HepG2 (cell line): ENCODE results near the gene LSM12. TPM values are rescaled to one million over a fixed set of nuclear protein-coding genes. Genes with fewer than 3 reads are reported as not detected.

Source experiments
- ATAC-seq: fragments of 200-7000 bp; cut with Tn5 transposase; 3 replicates; pipeline ENCODE4 v1.9.1; 2020; ENCODE audit warnings: mild to moderate bottlenecking, moderate library complexity
- BruUV-seq: library from RNA; stranded (reverse); fragments of 400-500 nt; replicated peaks from 2 replicates; lab custom pipeline; 2021; lab: Mats Ljungman, UMichigan
- CTCF ChIA-PET: fragments of 300-600 bp; formaldehyde crosslinking; extraction: SDS; loops from one replicate; lab custom pipeline; 2021; ENCODE audit warnings: low total read pairs, inconsistent platforms, low intra/inter-chr PET ratio; lab: Yijun Ruan, JAX
- POLR2A ChIA-PET: fragments of 350-600 bp; sonication (Branson Sonifier 250); formaldehyde crosslinking; loops from one replicate; lab custom pipeline; 2020; ENCODE audit warnings: antibody characterized with exemption, inconsistent platforms; lab: Yijun Ruan, JAX
- DNase-seq: peaks from one replicate; pipeline ENCODE4 v3.0.0-alpha.2; 2015; ENCODE audit warnings: low spot score
- FAIRE-seq: peaks from 3 replicates; lab custom pipeline; 2011; peaks lifted over from hg19 to GRCh38; lab: Jason Lieb, UNC
- H2AFZ ChIP-seq: one replicate; pipeline ENCODE4 v1.6.1; 2011; ENCODE audit warnings: low read length, inconsistent platforms
- H3K27ac ChIP-seq: fragments of 300-600 bp; 3 replicates; pipeline ENCODE4 v1.8.0; 2011; ENCODE audit warnings: mixed run types, mild to moderate bottlenecking, mixed read lengths, low read length, inconsistent platforms; ENCODE audit not compliant: insufficient read depth; ENCODE audit errors: extremely low read length
- H3K27me3 ChIP-seq, 2 experiments: fragments of 200-600 bp in 1 of 2; 2 replicates in 1 of 2; 3 replicates in 1 of 2; pipeline versions ENCODE4 v1.6.0 to v1.8.0; 2011; ENCODE audit warnings: low read length in 2 of 2, mild to moderate bottlenecking in 2 of 2, moderate library complexity in 2 of 2, inconsistent platforms in 1 of 2; ENCODE audit not compliant: insufficient read depth in 2 of 2, control insufficient read depth in 1 of 2
- H3K36me3 ChIP-seq, 2 experiments: fragments of 200-600 bp in 1 of 2; replicated peaks in 1 of 2; 2 replicates in 1 of 2; 3 replicates in 1 of 2; pipeline versions ENCODE4 v1.5.1 to v1.8.0; 2011; ENCODE audit warnings: low read length in 2 of 2, inconsistent platforms in 1 of 2; ENCODE audit not compliant: insufficient read depth in 2 of 2, control insufficient read depth in 1 of 2
- H3K4me1 ChIP-seq: 2 replicates; pipeline ENCODE4 v1.5.1; 2012; ENCODE audit warnings: low read length, inconsistent platforms; ENCODE audit not compliant: insufficient read depth
- H3K4me2 ChIP-seq: 2 replicates; pipeline ENCODE4 v1.6.0; 2011; ENCODE audit warnings: low read depth, low read length, inconsistent platforms
- H3K4me3 ChIP-seq, 3 experiments: fragments of 200-600 bp in 1 of 3; sonication (generic), shearing (Covaris generic) in 1 of 3; replicated peaks in 1 of 3; 2 replicates each; pipeline ENCODE4 v1.5.1; 2011 to 2016; ENCODE audit warnings: low read length in 3 of 3, inconsistent platforms in 2 of 3, low read depth in 2 of 3, mild to moderate bottlenecking in 2 of 3, control low read depth in 1 of 3, mixed read lengths in 1 of 3; ENCODE audit not compliant: insufficient read depth in 1 of 3
- H3K79me2 ChIP-seq: one replicate; pipeline ENCODE4 v1.6.1; 2011; ENCODE audit warnings: low read length, inconsistent platforms; ENCODE audit not compliant: insufficient read depth
- H3K9ac ChIP-seq: 2 replicates; pipeline ENCODE4 v1.6.0; 2011; ENCODE audit warnings: mild to moderate bottlenecking, low read depth, low read length, inconsistent platforms; ENCODE audit not compliant: insufficient read depth
- H3K9me3 ChIP-seq: 2 replicates; pipeline ENCODE4 v1.5.1; 2012; ENCODE audit warnings: mild to moderate bottlenecking, low read length
- H4K20me1 ChIP-seq: 2 replicates; pipeline ENCODE4 v1.6.0; 2011; ENCODE audit warnings: inconsistent platforms, mild to moderate bottlenecking, low read length, moderate library complexity; ENCODE audit not compliant: insufficient read depth
- ETS1 ChIP-seq: sonication (generic); formaldehyde crosslinking; IDR thresholded peaks from 2 replicates; pipeline ENCODE4 v1.4.0; 2020; ENCODE audit warnings: missing genetic modification reagents
- FOSL2 ChIP-seq: sonication (generic); formaldehyde crosslinking; IDR thresholded peaks from 2 replicates; pipeline ENCODE4 v1.4.0; 2020; ENCODE audit warnings: missing genetic modification reagents
- MED13 ChIP-seq: sonication (generic); formaldehyde crosslinking; IDR thresholded peaks from 2 replicates; pipeline ENCODE4 v1.5.0; 2020; ENCODE audit warnings: missing genetic modification reagents
- MXD4 ChIP-seq: IDR thresholded peaks from 2 replicates; pipeline ENCODE4 v1.6.1; 2016; ENCODE audit warnings: mild to moderate bottlenecking, missing biosample characterization, missing genetic modification reagents
- RBM39 ChIP-seq: fragments of 200-400 bp; formaldehyde crosslinking; IDR thresholded peaks from one replicate; pipeline ENCODE4 v1.6.1; 2018; ENCODE audit warnings: antibody characterized with exemption, mild to moderate bottlenecking, low read depth, low read length; ENCODE audit not compliant: poor library complexity, severe bottlenecking
- SALL2 ChIP-seq: sonication (generic); formaldehyde crosslinking; IDR thresholded peaks from 2 replicates; pipeline ENCODE4 v1.8.1; 2023; ENCODE audit warnings: mild to moderate bottlenecking, missing genetic modification reagents, inconsistent platforms
- ZFP36 ChIP-seq: fragments of 150-350 bp; IDR thresholded peaks from 2 replicates; pipeline ENCODE4 v1.6.1; 2018; ENCODE audit warnings: borderline replicate concordance, low read length, low read depth; ENCODE audit not compliant: partially characterized antibody
- ZNF180 ChIP-seq: sonication (generic); formaldehyde crosslinking; IDR thresholded peaks from 2 replicates; pipeline ENCODE4 v1.4.0; 2020; ENCODE audit warnings: low read depth, missing genetic modification reagents, borderline replicate concordance
- ZNF281 ChIP-seq: sonication (generic); formaldehyde crosslinking; IDR thresholded peaks from 2 replicates; pipeline ENCODE4 v1.4.0; 2020; ENCODE audit warnings: missing genetic modification reagents, borderline replicate concordance
- ZNF451 ChIP-seq: sonication (generic); formaldehyde crosslinking; IDR thresholded peaks from 2 replicates; pipeline ENCODE4 v1.5.0; 2020; ENCODE audit warnings: mild to moderate bottlenecking, missing genetic modification reagents
- ZNF552 ChIP-seq: sonication (generic); formaldehyde crosslinking; IDR thresholded peaks from 2 replicates; pipeline ENCODE4 v1.9.0; 2022; ENCODE audit warnings: missing genetic modification reagents, mild to moderate bottlenecking, borderline replicate concordance
- ZNF616 ChIP-seq: sonication (generic); formaldehyde crosslinking; IDR thresholded peaks from 2 replicates; pipeline ENCODE4 v1.5.0; 2020; ENCODE audit warnings: low read depth, mild to moderate bottlenecking, missing genetic modification reagents
- ZNF772 ChIP-seq: sonication (generic); formaldehyde crosslinking; IDR thresholded peaks from 2 replicates; pipeline ENCODE4 v1.5.0; 2020; ENCODE audit warnings: mild to moderate bottlenecking, missing genetic modification reagents
- ZNF83 ChIP-seq: sonication (generic); formaldehyde crosslinking; IDR thresholded peaks from 2 replicates; pipeline ENCODE4 v1.4.0; 2020; ENCODE audit warnings: missing genetic modification reagents, mild to moderate bottlenecking, borderline replicate concordance
- WGBS: methylation state at CpG from one replicate; pipeline ENCODE4 v1.1.6; 2017; ENCODE audit warnings: low lambda C conversion rate; 5-methylcytosine and 5-hydroxymethylcytosine counted together
- in situ Hi-C: cut with HindIII; loops from 2 replicates; pipeline ENCODE4 v1.10.0; 2017; ENCODE audit warnings: low pct_unique_long_range_greater_than_20kb; ENCODE audit not compliant: extremely low pct_ligation_motif_present
- intact Hi-C: fragments of 100-400 bp; cut with micrococcal nuclease; formaldehyde crosslinking; loops from one replicate; pipeline ENCODE4 v1.10.0; 2022; ENCODE audit not compliant: unreplicated experiment
- polyA plus RNA-seq, 8 experiments: library from polyadenylated mRNA; depleted of rRNA in 3 of 8; stranded (reverse) in 7 of 8; unstranded in 1 of 8; fragments of >200 nt; fragmentation: Illumina TruSeq in 4 of 8; extraction: Trizol in 4 of 8; gene quantifications; 2 replicates each; pipeline versions ENCODE4 v1.2.1 to v1.2.3, GENCODE V29; 2011 to 2016; ENCODE audit warnings: low read depth in 4 of 8, missing spikeins in 1 of 8, mixed read lengths in 1 of 8; ENCODE audit not compliant: insufficient read depth in 1 of 8
- total RNA-seq, 5 experiments: library from RNA; depleted of rRNA; stranded (reverse); fragments of >200 nt; fragmentation: Illumina TruSeq; extraction: Trizol; gene quantifications; 2 replicates each; pipeline ENCODE4 v1.2.3, GENCODE V29; 2016; ENCODE audit warnings: low read depth in 1 of 5
- TF ChIP-seq, protein P1 (sequence below): sonication (generic); formaldehyde crosslinking; IDR thresholded peaks from 2 replicates; pipeline ENCODE4 v1.4.0; 2020; ENCODE audit warnings: missing genetic modification reagents, mild to moderate bottlenecking, borderline replicate concordance

LSM12 gene
- total and polyA plus RNA-seq, 2 of the 13 experiments (the other 11 are each of a cell fraction or from before 2014, with no cell fraction given), result 52.8 to 55.7 TPM

GRCh38 chr17:43994272-43995149, 72.0 kb downstream of the LSM12 start:
- H3K79me2 ChIP-seq, result no peaks in the 10 kb centered on the region
- CTCF ChIA-PET, result interaction anchor here (1.2 to 4.6 kb wide), 2 partner anchors 51 to 85 kb away, joined by 4 to 128 read pairs; partner anchors contain the start of gene PPY
- 11% methylated on average over 36 of the region's 52 CpGs for WGBS
- ATAC-seq, result peak; percentile 90
- no peak overlapping the region for H3K27ac ChIP-seq
- H3K4me3 ChIP-seq, result peak overlapping the region in 2 of 3 experiments; percentile 13 to 60; a peak in 4 of 6 replicates
- no TSS peak for BruUV-seq
- peaks cover 5 to 43% of the 10 kb centered on the region in 2 experiments; a peak in 4 of 5 replicates for H3K27me3 ChIP-seq
- POLR2A ChIA-PET, result interaction anchor here (1.5 kb wide), 1 partner anchor 51 kb away, joined by 3 read pairs; no protein-coding TSS in a partner anchor
- DNase-seq, result peak; percentile 54
- no peaks in the 10 kb centered on the region for H4K20me1 ChIP-seq
- H3K36me3 ChIP-seq, result no peaks in the 10 kb centered on the region
- in situ Hi-C loops, result loop anchor here (5.0 kb wide), 1 partner anchor 52 kb away; the partner anchor contains the start of gene PPY
- H3K4me1 ChIP-seq, result peaks cover 26% of the 10 kb centered on the region
- no peaks in the 10 kb centered on the region for H3K9me3 ChIP-seq
- FAIRE-seq, result peak; percentile 15
- H2AFZ ChIP-seq, result no peak overlapping the region
- H3K4me2 ChIP-seq, result peak overlapping the region; percentile 63
- intact Hi-C loops, result loop anchor here (1.0 kb wide), 1 partner anchor 50 kb away; no protein-coding TSS in a partner anchor
- no peak overlapping the region for H3K9ac ChIP-seq
- TF ChIP-seq ZNF83 (no peak), RBM39 (no peak), ZFP36 (no peak), SALL2 (CRISPR knock-in tag) (no peak), ETS1 (CRISPR knock-in tag) (no peak), ZNF772 (no peak), ZNF281 (CRISPR knock-in tag) (no peak), ZNF552 (CRISPR knock-in tag) (no peak), FOSL2 (CRISPR knock-in tag) (no peak), MED13 (CRISPR knock-in tag) (no peak), MXD4 (peak; percentile 37; the same call in 1 of the 2 replicates), ZNF180 (CRISPR knock-in tag) (no peak; the same call in 1 of the 2 replicates), ZNF616 (CRISPR knock-in tag) (no peak), ZNF451 (CRISPR knock-in tag) (no peak)
- TF ChIP-seq, protein P1, sequence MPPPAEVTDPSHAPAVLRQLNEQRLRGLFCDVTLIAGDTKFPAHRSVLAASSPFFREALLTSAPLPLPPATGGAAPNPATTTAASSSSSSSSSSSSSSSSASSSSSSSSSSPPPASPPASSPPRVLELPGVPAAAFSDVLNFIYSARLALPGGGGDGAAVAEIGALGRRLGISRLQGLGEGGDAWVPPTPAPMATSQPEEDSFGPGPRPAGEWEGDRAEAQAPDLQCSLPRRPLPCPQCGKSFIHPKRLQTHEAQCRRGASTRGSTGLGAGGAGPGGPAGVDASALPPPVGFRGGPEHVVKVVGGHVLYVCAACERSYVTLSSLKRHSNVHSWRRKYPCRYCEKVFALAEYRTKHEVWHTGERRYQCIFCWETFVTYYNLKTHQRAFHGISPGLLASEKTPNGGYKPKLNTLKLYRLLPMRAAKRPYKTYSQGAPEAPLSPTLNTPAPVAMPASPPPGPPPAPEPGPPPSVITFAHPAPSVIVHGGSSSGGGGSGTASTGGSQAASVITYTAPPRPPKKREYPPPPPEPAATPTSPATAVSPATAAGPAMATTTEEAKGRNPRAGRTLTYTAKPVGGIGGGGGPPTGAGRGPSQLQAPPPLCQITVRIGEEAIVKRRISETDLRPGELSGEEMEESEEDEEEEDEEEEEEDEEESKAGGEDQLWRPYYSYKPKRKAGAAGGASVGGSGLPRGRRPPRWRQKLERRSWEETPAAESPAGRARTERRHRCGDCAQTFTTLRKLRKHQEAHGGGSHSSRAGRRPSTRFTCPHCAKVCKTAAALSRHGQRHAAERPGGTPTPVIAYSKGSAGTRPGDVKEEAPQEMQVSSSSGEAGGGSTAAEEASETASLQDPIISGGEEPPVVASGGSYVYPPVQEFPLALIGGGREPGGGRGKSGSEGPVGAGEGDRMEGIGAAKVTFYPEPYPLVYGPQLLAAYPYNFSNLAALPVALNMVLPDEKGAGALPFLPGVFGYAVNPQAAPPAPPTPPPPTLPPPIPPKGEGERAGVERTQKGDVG, result no peak
